Astrocyte of the spinal cord (primary cell): ENCODE results near the gene HLX.

ENCODE experiments used
- DNase-seq: peaks from one replicate; pipeline ENCODE4 v3.0.0; 2011; ENCODE audit warnings: low read depth, low spot score
- H3K4me3 ChIP-seq: 2 replicates; pipeline ENCODE4 v1.5.1; 2011; ENCODE audit warnings: low read depth, mild to moderate bottlenecking, low read length, moderate library complexity
- in situ Hi-C: cut with HindIII; loops from 2 replicates; pipeline ENCODE4 v1.10.0; 2017; ENCODE audit warnings: low sequenced_read_pairs
- TF ChIP-seq, protein P1 (sequence below): IDR thresholded peaks from 2 replicates; pipeline ENCODE4 v1.5.1; 2012; ENCODE audit warnings: low read depth, mild to moderate bottlenecking, low read length, inconsistent platforms

The HLX gene

DNA sequence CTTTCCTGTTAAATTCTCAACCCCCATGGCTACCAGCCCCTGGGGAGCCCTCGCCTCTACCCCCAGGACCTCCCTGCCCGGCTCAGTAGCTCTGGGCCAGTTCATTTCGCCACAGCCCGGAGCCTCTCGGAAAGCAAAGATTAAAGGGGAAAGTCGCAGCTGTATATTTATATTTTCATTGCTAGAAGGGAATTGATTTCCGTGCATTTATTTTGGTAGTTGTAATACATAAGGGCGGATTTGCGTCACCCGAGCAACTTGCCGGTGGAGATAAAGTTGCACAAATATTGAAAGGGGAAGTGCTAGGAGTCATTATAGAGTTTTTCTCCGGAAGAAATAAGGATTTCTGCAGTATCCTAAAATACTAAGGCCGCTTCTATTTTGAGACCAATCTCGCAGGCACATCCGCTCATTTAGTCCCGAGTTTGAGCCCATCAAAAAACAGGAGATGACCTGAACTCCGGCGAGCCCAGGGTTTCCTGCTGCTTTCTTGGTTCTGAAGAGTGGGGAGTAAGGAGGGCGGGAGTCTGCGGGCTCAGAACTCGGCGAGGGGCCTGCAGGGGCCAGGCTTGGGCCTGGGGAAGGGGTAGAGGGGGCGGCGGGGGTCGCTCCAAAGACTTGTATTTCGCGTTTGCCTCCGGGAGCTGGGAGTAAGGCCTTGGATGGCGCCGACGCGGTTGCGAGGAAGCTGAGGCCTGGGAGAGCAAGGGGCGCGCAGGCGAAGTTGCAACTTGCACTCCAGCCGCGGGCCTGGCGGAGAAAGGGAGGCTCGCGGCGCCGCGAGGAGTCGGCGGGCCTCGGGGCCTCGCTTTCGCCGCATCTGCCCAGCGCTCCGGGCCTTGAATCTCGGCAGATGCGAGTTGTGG lies 2.5 kb upstream of the HLX start:
- no peak overlapping the region for H3K4me3 ChIP-seq

DNA sequence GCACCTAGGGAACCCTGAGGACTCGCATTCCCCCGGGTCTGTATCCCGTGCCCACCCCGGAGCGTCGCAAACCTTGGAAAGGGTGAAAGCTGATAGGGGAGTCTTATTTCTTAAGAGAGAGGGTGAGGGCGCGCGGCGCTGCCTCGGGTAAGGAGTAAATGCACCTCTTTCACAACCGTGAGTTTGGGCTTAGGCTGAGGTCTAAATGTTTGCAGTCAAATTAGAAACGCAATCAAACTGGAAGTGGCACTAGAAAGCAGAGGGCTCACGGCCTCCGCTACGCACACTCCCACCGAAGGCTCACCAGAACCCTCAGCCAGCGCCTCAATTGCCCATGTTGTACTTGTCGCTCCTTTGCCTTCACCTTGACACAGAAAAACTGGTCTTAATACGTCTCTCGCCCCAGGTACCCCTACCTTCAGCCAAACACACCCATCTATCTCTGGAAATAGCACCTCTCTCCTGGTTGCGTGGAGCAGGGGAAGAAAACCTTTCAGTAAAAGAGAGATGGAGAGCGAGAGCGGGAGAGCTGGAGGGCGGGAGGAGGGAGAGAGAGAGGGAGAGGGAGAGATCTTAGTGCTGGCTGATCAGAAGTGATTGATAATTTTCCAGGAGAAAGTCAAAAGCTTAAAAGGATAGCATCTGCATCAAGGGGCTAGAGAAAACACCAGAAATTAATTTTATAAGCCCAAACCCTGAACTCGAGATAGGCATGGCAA lies 1.7 kb upstream of the HLX start:
- TF ChIP-seq, protein P1, sequence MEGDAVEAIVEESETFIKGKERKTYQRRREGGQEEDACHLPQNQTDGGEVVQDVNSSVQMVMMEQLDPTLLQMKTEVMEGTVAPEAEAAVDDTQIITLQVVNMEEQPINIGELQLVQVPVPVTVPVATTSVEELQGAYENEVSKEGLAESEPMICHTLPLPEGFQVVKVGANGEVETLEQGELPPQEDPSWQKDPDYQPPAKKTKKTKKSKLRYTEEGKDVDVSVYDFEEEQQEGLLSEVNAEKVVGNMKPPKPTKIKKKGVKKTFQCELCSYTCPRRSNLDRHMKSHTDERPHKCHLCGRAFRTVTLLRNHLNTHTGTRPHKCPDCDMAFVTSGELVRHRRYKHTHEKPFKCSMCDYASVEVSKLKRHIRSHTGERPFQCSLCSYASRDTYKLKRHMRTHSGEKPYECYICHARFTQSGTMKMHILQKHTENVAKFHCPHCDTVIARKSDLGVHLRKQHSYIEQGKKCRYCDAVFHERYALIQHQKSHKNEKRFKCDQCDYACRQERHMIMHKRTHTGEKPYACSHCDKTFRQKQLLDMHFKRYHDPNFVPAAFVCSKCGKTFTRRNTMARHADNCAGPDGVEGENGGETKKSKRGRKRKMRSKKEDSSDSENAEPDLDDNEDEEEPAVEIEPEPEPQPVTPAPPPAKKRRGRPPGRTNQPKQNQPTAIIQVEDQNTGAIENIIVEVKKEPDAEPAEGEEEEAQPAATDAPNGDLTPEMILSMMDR: no peak
- DNase-seq: peak; percentile 3
- H3K4me3 ChIP-seq: peak overlapping the region; percentile 5

More for the DNA sequence above, 2.5 kb upstream of the HLX start:
- TF ChIP-seq, protein P1: no peak
- peak; percentile 55 for DNase-seq
- in situ Hi-C loops: no loop called here

DNA sequence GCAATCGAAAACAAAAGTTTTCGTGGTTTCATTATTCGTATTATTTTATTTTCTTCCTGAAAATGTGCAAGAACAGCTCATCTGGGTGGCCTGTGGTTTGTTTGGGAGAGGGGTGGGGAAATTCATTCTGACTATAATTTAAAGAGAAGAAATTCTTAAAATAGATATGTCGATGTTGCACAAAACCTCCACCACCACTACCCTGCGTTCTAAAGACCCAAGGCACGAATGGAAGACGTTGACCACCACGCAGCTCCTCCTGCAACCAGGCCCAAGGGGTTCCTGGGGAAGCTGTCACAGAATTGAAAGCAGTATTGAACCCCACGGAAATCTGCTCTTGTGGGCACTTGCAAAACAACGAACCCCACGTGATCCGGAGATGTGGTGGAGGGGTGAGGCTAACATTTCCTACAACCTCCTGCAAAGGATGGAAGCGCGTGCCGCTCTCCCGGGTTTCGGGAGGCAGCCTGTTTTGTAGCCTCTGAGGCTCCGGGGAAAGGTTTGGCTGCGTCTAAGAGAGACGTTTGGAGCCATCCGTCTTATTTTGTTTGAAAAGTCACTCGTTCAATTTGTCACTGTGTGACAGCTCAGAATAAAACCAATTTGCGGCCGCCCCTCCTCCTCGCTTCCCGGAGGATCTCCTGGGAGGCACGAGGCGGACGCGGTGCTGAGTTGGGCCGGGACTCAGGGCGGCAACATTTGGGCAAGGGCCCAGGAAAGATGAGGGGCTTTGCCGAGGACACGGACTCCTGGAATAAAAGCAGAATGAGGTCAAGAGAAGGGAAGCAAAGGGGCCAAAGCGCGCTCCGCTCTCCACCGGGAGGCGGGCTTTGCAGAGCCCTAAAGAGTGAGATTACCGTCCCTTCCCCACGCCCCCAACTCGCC lies 810 bp upstream of the HLX start:
- TF ChIP-seq, protein P1: no peak
- peak overlapping the region; percentile 67 for H3K4me3 ChIP-seq
- in situ Hi-C loops: no loop called here
- DNase-seq: peak; percentile 16

More for the DNA sequence above, 1.7 kb upstream of the HLX start:
- in situ Hi-C loops: no loop called here

DNA sequence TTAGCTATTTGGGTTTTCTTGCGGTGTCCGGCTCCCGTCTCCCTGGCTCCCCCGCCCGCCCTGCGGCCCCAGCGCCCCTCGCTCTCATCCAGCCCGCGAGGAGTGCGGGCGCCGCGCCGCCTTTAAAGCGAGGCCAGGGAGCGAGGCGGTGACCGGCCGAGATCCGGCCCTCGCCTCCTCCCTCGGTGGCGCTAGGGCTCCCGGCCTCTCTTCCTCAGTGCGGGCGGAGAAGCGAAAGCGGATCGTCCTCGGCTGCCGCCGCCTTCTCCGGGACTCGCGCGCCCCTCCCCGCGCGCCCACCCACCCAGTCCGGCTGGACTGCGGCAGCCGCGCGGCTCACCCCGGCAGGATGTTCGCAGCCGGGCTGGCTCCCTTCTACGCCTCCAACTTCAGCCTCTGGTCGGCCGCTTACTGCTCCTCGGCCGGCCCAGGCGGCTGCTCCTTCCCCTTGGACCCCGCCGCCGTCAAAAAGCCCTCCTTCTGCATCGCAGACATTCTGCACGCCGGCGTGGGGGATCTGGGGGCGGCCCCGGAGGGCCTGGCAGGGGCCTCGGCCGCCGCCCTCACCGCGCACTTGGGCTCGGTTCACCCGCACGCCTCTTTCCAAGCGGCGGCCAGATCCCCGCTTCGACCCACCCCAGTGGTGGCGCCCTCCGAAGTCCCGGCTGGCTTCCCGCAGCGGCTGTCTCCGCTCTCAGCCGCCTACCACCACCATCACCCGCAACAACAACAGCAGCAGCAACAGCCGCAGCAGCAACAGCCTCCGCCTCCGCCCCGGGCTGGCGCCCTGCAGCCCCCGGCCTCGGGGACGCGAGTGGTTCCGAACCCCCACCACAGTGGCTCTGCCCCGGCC lies 492 bp downstream of the HLX start:
- DNase-seq: peak; percentile 37
- TF ChIP-seq, protein P1: no peak
- H3K4me3 ChIP-seq: peak overlapping the region; percentile 67
- in situ Hi-C loops: no loop called here

DNA sequence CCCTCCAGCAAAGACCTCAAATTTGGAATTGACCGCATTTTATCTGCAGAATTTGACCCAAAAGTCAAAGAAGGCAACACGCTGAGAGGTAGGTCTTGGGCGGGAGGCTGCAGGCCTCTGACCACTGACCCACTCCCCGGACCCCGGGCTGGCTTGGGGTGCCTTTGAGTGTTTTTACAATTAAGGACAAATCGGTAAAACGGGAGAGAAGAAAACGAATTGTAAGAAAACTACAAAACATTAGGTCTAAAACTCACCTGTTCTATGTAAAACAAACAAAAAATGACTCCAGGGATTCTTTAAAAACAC lies 1.1 kb downstream of the HLX start:
- TF ChIP-seq, protein P1: no peak
- in situ Hi-C loops: no loop called here
- peak overlapping the region; percentile 67 for H3K4me3 ChIP-seq
- no peak for DNase-seq
